Testis (tissue), 3 donors: ENCODE data around the gene CLDND2. TPM values are rescaled to one million over a fixed set of nuclear protein-coding genes. Genes with fewer than 3 reads are reported as not detected.

Source experiments
- DNase-seq: peaks from one replicate; pipeline ENCODE4 v3.0.0-alpha.2; 2019
- H3K27ac ChIP-seq, 2 donors: fragments of 200-600 bp; sonication (generic); one replicate each; pipeline ENCODE4 v1.5.1; 2019
- H3K27me3 ChIP-seq: fragments of 200-600 bp; sonication (generic); one replicate; pipeline ENCODE4 v1.5.1; 2019
- H3K36me3 ChIP-seq: fragments of 200-600 bp; sonication (generic); one replicate; pipeline ENCODE4 v1.5.1; 2017; ENCODE audit warnings: low read depth; ENCODE audit errors: missing control alignments
- H3K4me1 ChIP-seq: fragments of 200-600 bp; sonication (generic); one replicate; pipeline ENCODE4 v1.5.1; 2019
- H3K4me3 ChIP-seq, 2 donors: fragments of 200-600 bp; sonication (generic); one replicate each; pipeline ENCODE4 v1.5.1; 2017 to 2019
- H3K9me3 ChIP-seq: fragments of 200-600 bp; sonication (generic); one replicate; pipeline ENCODE4 v1.5.1; 2017
- CTCF ChIP-seq, 3 experiments: fragments of 450-650 bp in 2 of 3; fragments of 200-600 bp in 1 of 3; sonication (generic) in 1 of 3; IDR thresholded peaks; one replicate each; pipeline ENCODE4 v1.5.1; 2016 to 2019; ENCODE audit warnings: antibody characterized with exemption in 3 of 3, mild to moderate bottlenecking in 2 of 3, moderate library complexity in 1 of 3
- POLR2A ChIP-seq: fragments of 450-650 bp; IDR thresholded peaks from one replicate; pipeline ENCODE4 v1.6.1; 2017; ENCODE audit warnings: antibody characterized with exemption, mild to moderate bottlenecking, moderate library complexity
- WGBS, 2 donors: methylation state at CpG; one replicate each; pipeline ENCODE4 v1.1.5; 2018; 5-methylcytosine and 5-hydroxymethylcytosine counted together
- intact Hi-C: fragments of 100-400 bp; cut with DNase I; formaldehyde crosslinking; loops from one replicate; pipeline ENCODE4 v1.15.1; 2023; ENCODE audit warnings: low total_unique reads
- polyA plus RNA-seq: library from polyadenylated mRNA; stranded (reverse); fragments of 350-450 nt; fragmentation: Illumina TruSeq; extraction: RNeasy Lipid Tissue Mini Kit (QIAGEN cat#74804); gene quantifications from one replicate; pipeline ENCODE4 v1.2.3, GENCODE V29; 2014; ENCODE audit warnings: low read depth, low replicate concordance; ENCODE audit not compliant: insufficient read depth
- total RNA-seq, 2 donors: library from RNA; depleted of rRNA; stranded (reverse); fragments of >200 nt; gene quantifications; one replicate each; pipeline ENCODE4 v1.2.3, GENCODE V29; 2016

Gene CLDND2
- total and polyA plus RNA-seq, 3 donors from 2014 or later, result 10.0 to 41.2 (median 26.4) TPM

- no peak overlapping the region for H3K4me3 ChIP-seq
- no peaks in the 10 kb centered on the region for H3K36me3 ChIP-seq
- no peaks in the 10 kb centered on the region for H3K9me3 ChIP-seq
- peaks cover 5% of the 10 kb centered on the region for H3K4me1 ChIP-seq
- DNase-seq, result no peak
- no peaks in the 10 kb centered on the region for H3K27me3 ChIP-seq
- TF ChIP-seq POLR2A (no peak), CTCF (IDR thresholded peaks at IDR 0.05) (no peak)
- intact Hi-C loops, result no loop called here
- WGBS, 2 donors, result 77 to 79% methylated on average over 22 to 23 of the region's 23 CpGs
- no peak overlapping the region for H3K27ac ChIP-seq
Measured at GRCh38 chr19:51318687-51319648, 49.8 kb downstream of the CLDND2 start.

DNA sequence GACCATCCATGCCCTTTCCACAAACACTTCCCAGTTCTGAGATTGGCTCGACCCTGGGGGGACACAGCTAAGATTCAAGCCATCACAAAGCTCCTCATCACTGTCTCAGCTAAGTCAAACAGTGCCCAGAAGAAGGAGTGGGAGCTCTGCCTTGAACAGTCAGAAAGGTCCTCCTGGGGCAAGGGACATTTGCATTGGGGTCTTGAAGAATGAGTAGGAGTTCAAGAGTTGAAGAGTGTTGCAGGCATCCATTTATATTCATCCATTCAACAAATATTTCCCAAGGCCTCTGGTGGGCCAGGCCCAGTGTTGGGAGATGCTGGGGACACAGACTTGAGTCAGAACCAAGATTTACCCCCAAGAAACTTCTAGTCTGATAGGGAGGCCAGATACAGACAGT lies 50.8 kb downstream of the CLDND2 start:
- H3K27me3 ChIP-seq, result no peaks in the 10 kb centered on the region
- TF ChIP-seq CTCF (IDR thresholded peaks at IDR 0.05), result no peak
- TF ChIP-seq POLR2A, result no peak
- no peak for DNase-seq
- H3K4me3 ChIP-seq, result no peak overlapping the region
- no peak overlapping the region for H3K27ac ChIP-seq
- H3K4me1 ChIP-seq, result peaks cover 5% of the 10 kb centered on the region
- H3K9me3 ChIP-seq, result no peaks in the 10 kb centered on the region
- intact Hi-C loops, result no loop called here
- WGBS, 2 donors, result 84 to 86% methylated on average over 1 of the region's 1 CpG
- H3K36me3 ChIP-seq, result no peaks in the 10 kb centered on the region

DNA sequence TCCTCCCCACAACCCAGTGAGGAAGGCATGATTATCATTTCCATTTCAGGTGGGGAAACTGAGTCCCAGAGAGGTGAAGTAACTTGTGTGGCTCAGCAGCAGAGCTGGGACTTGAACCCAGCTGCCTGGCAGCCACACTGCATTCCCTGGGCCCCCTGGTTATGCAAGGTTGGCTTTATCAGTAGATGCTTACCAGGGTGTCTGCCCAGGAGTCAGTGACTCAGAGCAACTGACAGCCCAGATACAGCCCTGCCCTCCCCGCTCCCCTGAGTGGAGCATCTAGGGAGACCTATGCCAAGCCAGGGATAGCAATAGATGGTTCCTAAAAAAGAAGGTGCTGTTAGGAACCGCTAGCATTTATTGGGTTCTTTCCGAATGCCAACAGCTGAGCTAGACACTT lies 51.4 kb downstream of the CLDND2 start:
- WGBS, 2 donors, result 80 to 86% methylated on average over 3 of the region's 3 CpGs
- intact Hi-C loops, result no loop called here
- no peaks in the 10 kb centered on the region for H3K27me3 ChIP-seq

More for the DNA sequence above, 51.4 kb downstream of the CLDND2 start:
- peaks cover 5% of the 10 kb centered on the region for H3K4me1 ChIP-seq
- no peaks in the 10 kb centered on the region for H3K36me3 ChIP-seq
- H3K4me3 ChIP-seq, result no peak overlapping the region
- H3K9me3 ChIP-seq, result no peaks in the 10 kb centered on the region
- no peak overlapping the region for H3K27ac ChIP-seq
- DNase-seq, result no peak
- TF ChIP-seq CTCF (IDR thresholded peaks at IDR 0.05), result no peak
- TF ChIP-seq POLR2A, result no peak

Other genes with a start within 250 kb of the CLDND2 start
- 1 to 10 TPM; 2.6 to 5.1 TPM for gene SIGLEC9, start 244.1 kb downstream of the CLDND2 start, total RNA-seq
- 3.2 TPM for gene SIGLEC9, start 244.1 kb downstream of the CLDND2 start, polyA plus RNA-seq
- 1 to 10 TPM in 1 of 2 donors, under 1 TPM in 1; 0.79 to 1.2 TPM for gene SIGLEC7, start 226.7 kb downstream of the CLDND2 start, total RNA-seq
- gene SIGLEC7, start 226.7 kb downstream of the CLDND2 start, polyA plus RNA-seq, result 2.0 TPM
- gene CD33, start 143.9 kb downstream of the CLDND2 start, total RNA-seq, result 1 to 10 TPM; 1.3 to 1.7 TPM
- gene CD33, start 143.9 kb downstream of the CLDND2 start, polyA plus RNA-seq, result 3.8 TPM
- gene SIGLECL1, start 117.9 kb downstream of the CLDND2 start, total RNA-seq, result 10 to 100 TPM; 18.7 to 23.8 TPM
- gene SIGLECL1, start 117.9 kb downstream of the CLDND2 start, polyA plus RNA-seq, result 103 TPM
- 10 to 100 TPM; 13.3 to 16.0 TPM for gene IGLON5, start 57.4 kb downstream of the CLDND2 start, total RNA-seq
- gene IGLON5, start 57.4 kb downstream of the CLDND2 start, polyA plus RNA-seq, result 13.9 TPM
- 10 to 100 TPM; 10.5 to 12.0 TPM for gene VSIG10L, start 26.9 kb downstream of the CLDND2 start, total RNA-seq
- gene VSIG10L, start 26.9 kb downstream of the CLDND2 start, polyA plus RNA-seq, result 5.8 TPM
- gene ETFB, start 2.6 kb downstream of the CLDND2 start, total RNA-seq, result 100 to 1,000 TPM; 110 to 146 TPM
- 109 TPM for gene ETFB, start 2.6 kb downstream of the CLDND2 start, polyA plus RNA-seq
- gene NKG7, start 3.7 kb upstream of the CLDND2 start, total RNA-seq, result under 1 TPM in 1 of 2 donors, not detected in 1; 0.63 TPM
- gene NKG7, start 3.7 kb upstream of the CLDND2 start, polyA plus RNA-seq, result 8.7 TPM
- gene LIM2, start 19.0 kb upstream of the CLDND2 start, total RNA-seq, result under 1 TPM in 1 of 2 donors, not detected in 1; 0.31 TPM
- 0.91 TPM for gene LIM2, start 19.0 kb upstream of the CLDND2 start, polyA plus RNA-seq
- gene C19orf84, start 21.6 kb upstream of the CLDND2 start, total RNA-seq, result 10 to 100 TPM; 23.1 to 31.2 TPM
- 38.8 TPM for gene C19orf84, start 21.6 kb upstream of the CLDND2 start, polyA plus RNA-seq
- gene SIGLEC10, start 48.6 kb upstream of the CLDND2 start, total RNA-seq, result 1 to 10 TPM in 1 of 2 donors, under 1 TPM in 1; 0.87 to 2.2 TPM
- gene SIGLEC10, start 48.6 kb upstream of the CLDND2 start, polyA plus RNA-seq, result 2.3 TPM
- 1 to 10 TPM in 1 of 2 donors, under 1 TPM in 1; 0.31 to 3.1 TPM for gene SIGLEC8, start 89.5 kb upstream of the CLDND2 start, total RNA-seq
- gene SIGLEC8, start 89.5 kb upstream of the CLDND2 start, polyA plus RNA-seq, result 0.61 TPM
- gene CEACAM18, start 109.5 kb upstream of the CLDND2 start, total RNA-seq, result not detected
- not detected for gene CEACAM18, start 109.5 kb upstream of the CLDND2 start, polyA plus RNA-seq
- gene SIGLEC12, start 132.8 kb upstream of the CLDND2 start, total RNA-seq, result not detected
- 1.0 TPM for gene SIGLEC12, start 132.8 kb upstream of the CLDND2 start, polyA plus RNA-seq
- gene SIGLEC6, start 162.7 kb upstream of the CLDND2 start, total RNA-seq, result 1 to 10 TPM in 1 of 2 donors, under 1 TPM in 1; 0.55 to 1.1 TPM
- gene SIGLEC6, start 162.7 kb upstream of the CLDND2 start, polyA plus RNA-seq, result 0.29 TPM
- gene ZNF175, start 202.3 kb upstream of the CLDND2 start, total RNA-seq, result 10 to 100 TPM; 12.1 to 12.3 TPM
- gene ZNF175, start 202.3 kb upstream of the CLDND2 start, polyA plus RNA-seq, result 11.0 TPM